Measurements from ENCODE around the gene DDX47.
A peak's percentile ranks its signal among the peaks of the same experiment; 100 is the strongest.

Gene DDX47

GRCh38 chr12:12786351-12786705, 26.8 kb upstream of the DDX47 start:
- H3K36me3 ChIP-seq (ENCODE audit: control insufficient read depth in 2 of 2, insufficient read depth in 2 of 2, low read length in 2 of 2), result no peaks in the 10 kb centered on the region
- H3K9me3 ChIP-seq (ENCODE audit: control insufficient read depth in 2 of 2, low read length in 2 of 2), result no peaks in the 10 kb centered on the region
- peaks cover 26% of the 10 kb centered on the region for H3K4me1 ChIP-seq (ENCODE audit: control insufficient read depth, insufficient read depth, low read length)
- peak overlapping the region; percentile 72 to 75 for H3K9ac ChIP-seq (ENCODE audit: low read length in 2 of 2)
- H3K27me3 ChIP-seq (ENCODE audit: control insufficient read depth in 1 of 2, insufficient read depth in 2 of 2, low read length in 2 of 2), result no peaks in the 10 kb centered on the region
- peak overlapping the region; percentile 80 for H3K27ac ChIP-seq (ENCODE audit: low read length)
- peak overlapping the region; percentile 68 to 81 for H3K4me3 ChIP-seq (ENCODE audit: low read length in 2 of 2)

- H3K9ac ChIP-seq (ENCODE audit: low read length in 2 of 2), result peak overlapping the region; percentile 72 to 75
Measured at GRCh38 chr12:12786706-12787601, 26.2 kb upstream of the DDX47 start.

GRCh38 chr12:12788131-12788530, 25.0 kb upstream of the DDX47 start:
- Histone ChIP-seq H3K9ac (ENCODE audit: low read length in 2 of 2) (peak overlapping the region; percentile 42 to 72), H3K27me3 (ENCODE audit: control insufficient read depth in 1 of 2, insufficient read depth in 2 of 2, low read length in 2 of 2) (no peaks in the 10 kb centered on the region), H3K27ac (ENCODE audit: low read length) (peak overlapping the region; percentile 80), H3K9me3 (ENCODE audit: control insufficient read depth in 2 of 2, low read length in 2 of 2) (no peaks in the 10 kb centered on the region), H3K36me3 (ENCODE audit: control insufficient read depth in 2 of 2, insufficient read depth in 2 of 2, low read length in 2 of 2) (no peaks in the 10 kb centered on the region), H3K4me1 (ENCODE audit: control insufficient read depth, insufficient read depth, low read length) (peaks cover 38% of the 10 kb centered on the region), H3K4me3 (ENCODE audit: low read length in 2 of 2) (peak overlapping the region; percentile 68 to 81)

More at GRCh38 chr12:12786706-12787601, 26.2 kb upstream of the DDX47 start:
- Histone ChIP-seq H3K27me3 (ENCODE audit: control insufficient read depth in 1 of 2, insufficient read depth in 2 of 2, low read length in 2 of 2) (no peaks in the 10 kb centered on the region), H3K4me3 (ENCODE audit: low read length in 2 of 2) (peak overlapping the region; percentile 68 to 81), H3K36me3 (ENCODE audit: control insufficient read depth in 2 of 2, insufficient read depth in 2 of 2, low read length in 2 of 2) (no peaks in the 10 kb centered on the region), H3K9me3 (ENCODE audit: control insufficient read depth in 2 of 2, low read length in 2 of 2) (no peaks in the 10 kb centered on the region), H3K27ac (ENCODE audit: low read length) (peak overlapping the region; percentile 80), H3K4me1 (ENCODE audit: control insufficient read depth, insufficient read depth, low read length) (peaks cover 29% of the 10 kb centered on the region)

- Histone ChIP-seq H3K4me1 (ENCODE audit: control insufficient read depth, insufficient read depth, low read length) (peaks cover 38% of the 10 kb centered on the region), H3K27ac (ENCODE audit: low read length) (peak overlapping the region; percentile 80), H3K9me3 (ENCODE audit: control insufficient read depth in 2 of 2, low read length in 2 of 2) (no peaks in the 10 kb centered on the region), H3K9ac (ENCODE audit: low read length in 2 of 2) (peak overlapping the region in 1 of 2 donors; percentile 72), H3K36me3 (ENCODE audit: control insufficient read depth in 2 of 2, insufficient read depth in 2 of 2, low read length in 2 of 2) (no peaks in the 10 kb centered on the region), H3K4me3 (ENCODE audit: low read length in 2 of 2) (peak overlapping the region in 1 of 2 donors; percentile 35), H3K27me3 (ENCODE audit: control insufficient read depth in 1 of 2, insufficient read depth in 2 of 2, low read length in 2 of 2) (no peaks in the 10 kb centered on the region)
Measured at GRCh38 chr12:12788675-12789368, 24.3 kb upstream of the DDX47 start.

GRCh38 chr12:12790956-12791355, 22.2 kb upstream of the DDX47 start:
- Histone ChIP-seq H3K4me3 (ENCODE audit: low read length in 2 of 2) (no peak overlapping the region), H3K27ac (ENCODE audit: low read length) (no peak overlapping the region)

GRCh38 chr12:12791756-12792369, 21.3 kb upstream of the DDX47 start:
- H3K27ac ChIP-seq (ENCODE audit: low read length), result peak overlapping the region; percentile 55
- H3K27me3 ChIP-seq (ENCODE audit: control insufficient read depth in 1 of 2, insufficient read depth in 2 of 2, low read length in 2 of 2), result no peaks in the 10 kb centered on the region
- no peaks in the 10 kb centered on the region for H3K9me3 ChIP-seq (ENCODE audit: control insufficient read depth in 2 of 2, low read length in 2 of 2)
- no peaks in the 10 kb centered on the region for H3K36me3 ChIP-seq (ENCODE audit: control insufficient read depth in 2 of 2, insufficient read depth in 2 of 2, low read length in 2 of 2)
- H3K9ac ChIP-seq (ENCODE audit: low read length in 2 of 2), result peak overlapping the region; percentile 2 to 55
- peak overlapping the region; percentile 50 to 73 for H3K4me3 ChIP-seq (ENCODE audit: low read length in 2 of 2)
- H3K4me1 ChIP-seq (ENCODE audit: control insufficient read depth, insufficient read depth, low read length), result peaks cover 31% of the 10 kb centered on the region

More at GRCh38 chr12:12790956-12791355, 22.2 kb upstream of the DDX47 start:
- peaks cover 38% of the 10 kb centered on the region for H3K4me1 ChIP-seq (ENCODE audit: control insufficient read depth, insufficient read depth, low read length)
- H3K36me3 ChIP-seq (ENCODE audit: control insufficient read depth in 2 of 2, insufficient read depth in 2 of 2, low read length in 2 of 2), result no peaks in the 10 kb centered on the region
- no peaks in the 10 kb centered on the region for H3K9me3 ChIP-seq (ENCODE audit: control insufficient read depth in 2 of 2, low read length in 2 of 2)
- H3K9ac ChIP-seq (ENCODE audit: low read length in 2 of 2), result no peak overlapping the region
- H3K27me3 ChIP-seq (ENCODE audit: control insufficient read depth in 1 of 2, insufficient read depth in 2 of 2, low read length in 2 of 2), result no peaks in the 10 kb centered on the region

GRCh38 chr12:12792421-12792820, 20.7 kb upstream of the DDX47 start:
- Histone ChIP-seq H3K27ac (ENCODE audit: low read length) (peak overlapping the region; percentile 55), H3K4me3 (ENCODE audit: low read length in 2 of 2) (peak overlapping the region; percentile 50 to 73), H3K9me3 (ENCODE audit: control insufficient read depth in 2 of 2, low read length in 2 of 2) (no peaks in the 10 kb centered on the region), H3K27me3 (ENCODE audit: control insufficient read depth in 1 of 2, insufficient read depth in 2 of 2, low read length in 2 of 2) (no peaks in the 10 kb centered on the region), H3K36me3 (ENCODE audit: control insufficient read depth in 2 of 2, insufficient read depth in 2 of 2, low read length in 2 of 2) (no peaks in the 10 kb centered on the region), H3K4me1 (ENCODE audit: control insufficient read depth, insufficient read depth, low read length) (peaks cover 25% of the 10 kb centered on the region), H3K9ac (ENCODE audit: low read length in 2 of 2) (no peak overlapping the region)

GRCh38 chr12:12794686-12795085, 18.5 kb upstream of the DDX47 start:
- H3K9ac ChIP-seq (ENCODE audit: low read length in 2 of 2), result no peak overlapping the region
- no peak overlapping the region for H3K27ac ChIP-seq (ENCODE audit: low read length)
- no peaks in the 10 kb centered on the region for H3K9me3 ChIP-seq (ENCODE audit: control insufficient read depth in 2 of 2, low read length in 2 of 2)
- H3K4me1 ChIP-seq (ENCODE audit: control insufficient read depth, insufficient read depth, low read length), result peaks cover 13% of the 10 kb centered on the region
- H3K27me3 ChIP-seq (ENCODE audit: control insufficient read depth in 1 of 2, insufficient read depth in 2 of 2, low read length in 2 of 2), result no peaks in the 10 kb centered on the region
- no peak overlapping the region for H3K4me3 ChIP-seq (ENCODE audit: low read length in 2 of 2)
- no peaks in the 10 kb centered on the region for H3K36me3 ChIP-seq (ENCODE audit: control insufficient read depth in 2 of 2, insufficient read depth in 2 of 2, low read length in 2 of 2)

GRCh38 chr12:12796171-12796570, 17.0 kb upstream of the DDX47 start:
- Histone ChIP-seq H3K4me1 (ENCODE audit: control insufficient read depth, insufficient read depth, low read length) (peaks cover 13% of the 10 kb centered on the region), H3K9ac (ENCODE audit: low read length in 2 of 2) (no peak overlapping the region), H3K27me3 (ENCODE audit: control insufficient read depth in 1 of 2, insufficient read depth in 2 of 2, low read length in 2 of 2) (no peaks in the 10 kb centered on the region), H3K4me3 (ENCODE audit: low read length in 2 of 2) (no peak overlapping the region), H3K36me3 (ENCODE audit: control insufficient read depth in 2 of 2, insufficient read depth in 2 of 2, low read length in 2 of 2) (no peaks in the 10 kb centered on the region), H3K9me3 (ENCODE audit: control insufficient read depth in 2 of 2, low read length in 2 of 2) (no peaks in the 10 kb centered on the region), H3K27ac (ENCODE audit: low read length) (no peak overlapping the region)

GRCh38 chr12:12796928-12797793, 16.0 kb upstream of the DDX47 start:
- Histone ChIP-seq H3K9ac (ENCODE audit: low read length in 2 of 2) (no peak overlapping the region), H3K4me1 (ENCODE audit: control insufficient read depth, insufficient read depth, low read length) (peaks cover 8% of the 10 kb centered on the region), H3K9me3 (ENCODE audit: control insufficient read depth in 2 of 2, low read length in 2 of 2) (no peaks in the 10 kb centered on the region), H3K36me3 (ENCODE audit: control insufficient read depth in 2 of 2, insufficient read depth in 2 of 2, low read length in 2 of 2) (no peaks in the 10 kb centered on the region), H3K27ac (ENCODE audit: low read length) (no peak overlapping the region), H3K27me3 (ENCODE audit: control insufficient read depth in 1 of 2, insufficient read depth in 2 of 2, low read length in 2 of 2) (no peaks in the 10 kb centered on the region), H3K4me3 (ENCODE audit: low read length in 2 of 2) (no peak overlapping the region)
